Fibroblast of lung (primary cell): ENCODE data around the gene LAMP5. TPM values are rescaled to one million over a fixed set of nuclear protein-coding genes. Genes with fewer than 3 reads are reported as not detected.

Source experiments
- DNase-seq, 2 donors: peaks; one replicate each; pipeline versions ENCODE4 v3.0.0 to v3.0.0-alpha.2; 2010; ENCODE audit warnings: low read depth in 2 of 2
- H2AFZ ChIP-seq: 2 replicates; pipeline ENCODE4 v1.5.1; 2012; ENCODE audit warnings: low read length, control low read depth, inconsistent platforms
- H3K27ac ChIP-seq: 2 replicates; pipeline ENCODE4 v1.5.1; 2011; ENCODE audit warnings: low read length, control low read depth; ENCODE audit not compliant: insufficient read depth
- H3K27me3 ChIP-seq: 2 replicates; pipeline ENCODE4 v1.5.1; 2011; ENCODE audit warnings: mild to moderate bottlenecking, low read length; ENCODE audit not compliant: control insufficient read depth, insufficient read depth
- H3K36me3 ChIP-seq: 2 replicates; pipeline ENCODE4 v1.5.1; 2011; ENCODE audit warnings: low read length; ENCODE audit not compliant: control insufficient read depth, insufficient read depth
- H3K4me1 ChIP-seq: 2 replicates; pipeline ENCODE4 v1.5.1; 2011; ENCODE audit warnings: low read length; ENCODE audit not compliant: control insufficient read depth, insufficient read depth; ENCODE audit errors: extremely low read depth
- H3K4me2 ChIP-seq: 2 replicates; pipeline ENCODE4 v1.5.1; 2011; ENCODE audit warnings: low read length, control low read depth; ENCODE audit not compliant: insufficient read depth; ENCODE audit errors: extremely low read depth
- H3K4me3 ChIP-seq, 4 experiments: fragments of 200-600 bp in 1 of 4; sonication (generic) in 1 of 4; replicated peaks in 1 of 4; 2 replicates each; pipeline ENCODE4 v1.5.1; 2011 to 2016; ENCODE audit warnings: low read length in 4 of 4, low read depth in 3 of 4, mild to moderate bottlenecking in 3 of 4, control low read depth in 2 of 4, inconsistent platforms in 1 of 4, mixed read lengths in 1 of 4; ENCODE audit not compliant: insufficient read depth in 1 of 4; ENCODE audit errors: control extremely low read depth in 1 of 4
- H3K79me2 ChIP-seq: 2 replicates; pipeline ENCODE4 v1.5.1; 2012; ENCODE audit warnings: mild to moderate bottlenecking, low read length, inconsistent platforms; ENCODE audit not compliant: control insufficient read depth, insufficient read depth
- H3K9ac ChIP-seq: 2 replicates; pipeline ENCODE4 v1.5.1; 2011; ENCODE audit warnings: mild to moderate bottlenecking, low read length, control low read depth; ENCODE audit not compliant: insufficient read depth
- H3K9me3 ChIP-seq: 2 replicates; pipeline ENCODE4 v1.5.1; 2012; ENCODE audit warnings: low read depth, low read length; ENCODE audit not compliant: control insufficient read depth, insufficient read depth
- H4K20me1 ChIP-seq: 2 replicates; pipeline ENCODE4 v1.5.1; 2011; ENCODE audit warnings: low read length; ENCODE audit not compliant: control insufficient read depth, insufficient read depth; ENCODE audit errors: extremely low read depth
- EZH2 ChIP-seq: IDR thresholded peaks from 2 replicates; pipeline ENCODE4 v1.5.1; 2012; ENCODE audit warnings: low read length, control low read depth, mild to moderate bottlenecking; ENCODE audit errors: missing control alignments
- polyA plus RNA-seq, 2 donors: library from polyadenylated mRNA; depleted of rRNA in 1 of 2; stranded (reverse) in 1 of 2; unstranded in 1 of 2; fragments of >200 nt; gene quantifications; 2 replicates each; pipeline ENCODE4 v1.2.1, GENCODE V29; 2011 to 2012; ENCODE audit warnings: missing spikeins in 1 of 2
- total RNA-seq: library from RNA; depleted of rRNA; stranded (reverse); fragments of >200 nt; gene quantifications from 2 replicates; pipeline ENCODE4 v1.2.1, GENCODE V29; 2014
- TF ChIP-seq, protein P1 (sequence below), 2 donors: IDR thresholded peaks in 1 of 2; conservative IDR thresholded peaks in 1 of 2; 1 replicate in 1 of 2; 2 replicates in 1 of 2; pipeline ENCODE4 v1.5.1; 2011 to 2012; ENCODE audit warnings: low read length in 2 of 2, control low read depth in 1 of 2, inconsistent platforms in 1 of 2, low read depth in 1 of 2, mild to moderate bottlenecking in 1 of 2

Gene LAMP5
- total and polyA plus RNA-seq, 2 donors (not counting 1 experiment from before 2014, with no cell fraction given), result 0.92 to 2.1 TPM

GRCh38 chr20:9566977-9567376 is 52.6 kb downstream of the LAMP5 start:
- H3K4me2 ChIP-seq, result no peak overlapping the region
- H2AFZ ChIP-seq, result no peak overlapping the region
- H3K79me2 ChIP-seq, result no peaks in the 10 kb centered on the region
- DNase-seq, result no peak
- H3K27ac ChIP-seq, result no peak overlapping the region
- peaks cover 6% of the 10 kb centered on the region for H3K27me3 ChIP-seq
- no peak for TF ChIP-seq EZH2
- TF ChIP-seq, protein P1, sequence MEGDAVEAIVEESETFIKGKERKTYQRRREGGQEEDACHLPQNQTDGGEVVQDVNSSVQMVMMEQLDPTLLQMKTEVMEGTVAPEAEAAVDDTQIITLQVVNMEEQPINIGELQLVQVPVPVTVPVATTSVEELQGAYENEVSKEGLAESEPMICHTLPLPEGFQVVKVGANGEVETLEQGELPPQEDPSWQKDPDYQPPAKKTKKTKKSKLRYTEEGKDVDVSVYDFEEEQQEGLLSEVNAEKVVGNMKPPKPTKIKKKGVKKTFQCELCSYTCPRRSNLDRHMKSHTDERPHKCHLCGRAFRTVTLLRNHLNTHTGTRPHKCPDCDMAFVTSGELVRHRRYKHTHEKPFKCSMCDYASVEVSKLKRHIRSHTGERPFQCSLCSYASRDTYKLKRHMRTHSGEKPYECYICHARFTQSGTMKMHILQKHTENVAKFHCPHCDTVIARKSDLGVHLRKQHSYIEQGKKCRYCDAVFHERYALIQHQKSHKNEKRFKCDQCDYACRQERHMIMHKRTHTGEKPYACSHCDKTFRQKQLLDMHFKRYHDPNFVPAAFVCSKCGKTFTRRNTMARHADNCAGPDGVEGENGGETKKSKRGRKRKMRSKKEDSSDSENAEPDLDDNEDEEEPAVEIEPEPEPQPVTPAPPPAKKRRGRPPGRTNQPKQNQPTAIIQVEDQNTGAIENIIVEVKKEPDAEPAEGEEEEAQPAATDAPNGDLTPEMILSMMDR (conservative IDR thresholded peaks at IDR 0.05 in 1 of 2, IDR thresholded peaks at IDR 0.05 in 1 of 2; ENCODE audit: low read depth in 1 of 2, low read length in 2 of 2), result no peak
- H3K9ac ChIP-seq, result no peak overlapping the region
- H3K36me3 ChIP-seq, result no peaks in the 10 kb centered on the region
- H3K4me1 ChIP-seq, result no peaks in the 10 kb centered on the region
- no peak overlapping the region for H3K4me3 ChIP-seq
- H4K20me1 ChIP-seq, result no peaks in the 10 kb centered on the region
- H3K9me3 ChIP-seq, result no peaks in the 10 kb centered on the region

DNA sequence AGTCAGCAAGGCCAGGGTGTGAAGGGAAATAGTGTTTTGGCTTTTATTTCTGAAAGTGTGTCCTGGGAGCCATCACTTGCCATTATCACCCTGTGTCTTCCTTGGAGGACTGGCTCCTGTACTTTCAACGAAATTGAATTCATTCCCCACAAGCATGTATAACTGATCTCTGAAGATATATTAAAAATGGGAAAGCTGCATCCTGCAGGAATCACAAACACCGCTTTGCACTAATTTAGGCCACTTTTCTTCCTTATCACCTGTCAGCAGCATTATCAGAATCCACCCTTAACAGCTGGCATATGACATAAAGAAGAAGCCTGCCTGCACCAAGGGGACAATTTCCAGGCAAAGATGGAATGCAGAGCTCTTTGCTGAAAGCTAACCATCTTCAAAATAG is 56.2 kb downstream of the LAMP5 start:
- no peaks in the 10 kb centered on the region for H4K20me1 ChIP-seq
- peaks cover 13% of the 10 kb centered on the region for H3K27me3 ChIP-seq
- H3K4me3 ChIP-seq, result no peak overlapping the region
- no peak overlapping the region for H3K4me2 ChIP-seq
- H2AFZ ChIP-seq, result no peak overlapping the region
- H3K79me2 ChIP-seq, result no peaks in the 10 kb centered on the region
- no peaks in the 10 kb centered on the region for H3K4me1 ChIP-seq
- TF ChIP-seq EZH2, result no peak
- no peak for DNase-seq
- H3K9ac ChIP-seq, result no peak overlapping the region
- H3K36me3 ChIP-seq, result no peaks in the 10 kb centered on the region
- no peaks in the 10 kb centered on the region for H3K9me3 ChIP-seq
- H3K27ac ChIP-seq, result no peak overlapping the region

- Histone ChIP-seq H3K9ac (no peak overlapping the region), H3K79me2 (no peaks in the 10 kb centered on the region)
These were observed 57.4 kb downstream of the LAMP5 start for GRCh38 chr20:9571783-9572182.

More at GRCh38 chr20:9571783-9572182, 57.4 kb downstream of the LAMP5 start:
- Histone ChIP-seq H3K4me1 (no peaks in the 10 kb centered on the region), H3K4me3 (no peak overlapping the region), H4K20me1 (no peaks in the 10 kb centered on the region), H3K27me3 (peaks cover 13% of the 10 kb centered on the region), H2AFZ (no peak overlapping the region), H3K36me3 (no peaks in the 10 kb centered on the region), H3K27ac (no peak overlapping the region), H3K4me2 (no peak overlapping the region), H3K9me3 (no peaks in the 10 kb centered on the region)
- DNase-seq, result no peak
- TF ChIP-seq EZH2, result no peak
- TF ChIP-seq, protein P1 (conservative IDR thresholded peaks at IDR 0.05 in 1 of 2, IDR thresholded peaks at IDR 0.05 in 1 of 2; ENCODE audit: low read depth in 1 of 2, low read length in 2 of 2), result no peak
